Astrocyte of the hippocampus (primary cell): Measurements from ENCODE around the gene TBX4.
"Not testable (repeated sequence)": the region's sequence is repeated elsewhere in the genome, so short reads cannot be mapped to it uniquely, and the experiment has no call there.

ENCODE experiments used
- DNase-seq: peaks from one replicate; pipeline ENCODE4 v3.0.0; 2011; ENCODE audit warnings: low read depth, low spot score

Gene TBX4

GRCh38 chr17:61524319-61524718 is 72.1 kb downstream of the TBX4 start:
- DNase-seq: no peak

- DNase-seq: not testable (repeated sequence)
Measured at GRCh38 chr17:61527441-61527840, 75.2 kb downstream of the TBX4 start.

DNA sequence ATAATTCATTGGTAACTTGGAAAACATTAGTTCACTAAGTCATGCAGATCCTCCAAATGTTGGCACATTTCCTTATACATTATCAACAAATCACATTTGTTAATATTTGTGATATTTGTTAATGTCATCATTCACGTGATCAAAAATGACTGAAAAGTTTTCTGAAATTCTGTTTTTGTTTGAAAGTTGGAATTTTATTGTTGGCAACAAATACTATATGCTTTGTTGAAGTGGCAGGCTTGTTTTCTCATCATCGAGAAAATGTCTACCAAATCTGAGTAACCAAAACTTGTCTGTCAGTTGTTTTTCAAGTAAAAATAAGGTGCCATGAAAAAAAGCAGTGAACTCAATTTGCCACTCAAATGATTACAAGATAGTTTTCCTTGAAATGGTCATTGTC is 75.9 kb downstream of the TBX4 start:
- no peak for DNase-seq

- no peak for DNase-seq
Measured at GRCh38 chr17:61531223-61531622, 79.0 kb downstream of the TBX4 start.

GRCh38 chr17:61532826-61533225 is 80.6 kb downstream of the TBX4 start:
- no peak for DNase-seq

- no peak for DNase-seq
Measured at GRCh38 chr17:61533797-61534196, 81.6 kb downstream of the TBX4 start.

DNA sequence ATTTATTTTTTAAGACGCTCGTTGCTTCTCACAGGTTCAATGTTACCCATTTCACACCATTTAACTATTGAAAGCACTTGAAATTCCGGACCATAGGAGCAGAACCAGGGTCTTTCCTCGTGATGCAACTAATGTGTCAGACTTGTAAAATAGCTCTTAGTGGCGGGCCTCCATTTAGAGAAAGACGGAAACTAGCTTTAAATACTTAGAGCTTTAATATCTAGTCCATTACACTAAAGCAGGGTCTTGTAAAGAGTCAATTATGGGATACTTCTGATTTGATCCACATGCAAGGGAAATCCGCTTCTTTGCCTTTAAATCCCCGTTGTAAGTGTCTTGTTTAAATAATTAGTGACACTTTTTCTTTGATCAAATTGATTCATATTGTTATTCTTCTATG is 82.2 kb downstream of the TBX4 start:
- DNase-seq: no peak
